Measurements from ENCODE around the gene HPCA. TPM values are rescaled to one million over a fixed set of nuclear protein-coding genes. Genes with fewer than 3 reads are reported as not detected.

Gene HPCA
- total and polyA plus RNA-seq, 2 of the 4 experiments (the other 2 are of a cell fraction), result 0.22 TPM; not detected in 1

DNA sequence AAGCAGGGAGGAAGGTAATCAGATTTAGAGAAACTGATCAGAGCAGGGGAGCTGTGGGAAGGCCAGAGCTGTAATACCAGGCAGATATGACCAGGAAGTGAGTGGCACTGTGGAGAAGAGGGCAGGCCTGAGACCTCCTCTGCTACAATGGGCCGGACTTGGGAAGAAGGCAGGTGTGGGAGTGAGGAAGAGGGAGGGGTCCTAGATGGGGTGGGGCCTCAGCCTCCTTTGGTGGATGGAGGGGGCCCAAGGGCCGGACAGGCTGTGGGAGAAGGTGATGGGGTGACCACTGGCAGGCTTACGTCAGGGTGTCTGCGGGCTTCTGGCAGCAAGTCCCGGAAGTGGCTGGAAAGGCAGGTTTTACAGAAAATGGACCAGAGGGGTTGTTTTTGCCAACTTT, 5.0 kb upstream of the HPCA start:
- intact Hi-C loops (cut with micrococcal nuclease), result no loop called here

More for the DNA sequence above, 5.0 kb upstream of the HPCA start:
- Histone ChIP-seq H2AFZ (replicated peaks; ENCODE audit: low read length, poor library complexity) (no peak overlapping the region), H4K20me1 (ENCODE audit: insufficient read depth, low read length) (no peaks in the 10 kb centered on the region; the same call in 1 of the 2 replicates), H3K4me1 (ENCODE audit: control insufficient read depth, insufficient read depth, low read length) (no peaks in the 10 kb centered on the region), H2AK9ac (replicated peaks; ENCODE audit: low read depth, low read length, poor library complexity) (no peak overlapping the region), H4K91ac (ENCODE audit: insufficient read depth, low read depth, low read length) (no peak overlapping the region), H3K27me3 (ENCODE audit: control insufficient read depth, insufficient read depth, low read length) (peaks cover 51% of the 10 kb centered on the region), H3K9me3 (ENCODE audit: control insufficient read depth, insufficient read depth, low read length) (no peaks in the 10 kb centered on the region), H3K14ac (replicated peaks; ENCODE audit: low read depth, low read length) (no peak overlapping the region), H3K4me3 (ENCODE audit: insufficient read depth, low read depth, low read length) (no peak overlapping the region), H4K5ac (ENCODE audit: low read depth, low read length) (no peak overlapping the region), H2BK120ac (ENCODE audit: low read depth, low read length) (no peak overlapping the region), H3K36me3 (ENCODE audit: control insufficient read depth, insufficient read depth, low read length) (no peaks in the 10 kb centered on the region), H3K23ac (ENCODE audit: low read depth, low read length) (no peak overlapping the region), H2BK15ac (ENCODE audit: low read depth, low read length) (no peak overlapping the region), H2AK5ac (ENCODE audit: low read depth, low read length) (no peak overlapping the region), H3K4ac (ENCODE audit: low read depth, low read length) (no peak overlapping the region), H2BK20ac (ENCODE audit: low read depth, low read length) (no peak overlapping the region), H3K18ac (ENCODE audit: low read depth, low read length) (no peak overlapping the region), H3K4me2 (ENCODE audit: low read depth, low read length) (no peak overlapping the region), H3K27ac (ENCODE audit: insufficient read depth, low read length) (no peak overlapping the region), H3K56ac (ENCODE audit: extremely low read depth, insufficient read depth, low read length) (no peak overlapping the region), H3K79me1 (ENCODE audit: low read depth in 1 of 2, low read length in 2 of 2) (no peaks in the 10 kb centered on the region), H3K9me1 (ENCODE audit: insufficient read depth, low read length) (0 out of 2 replicates have a peak, but pooled peaks cover 3% of the 10 kb centered on the region), H4K8ac (ENCODE audit: low read depth in 2 of 2, low read length in 2 of 2) (no peak overlapping the region), H3K9ac (ENCODE audit: low read depth, low read length) (no peak overlapping the region), H2BK5ac (ENCODE audit: low read depth, low read length, poor library complexity, severe bottlenecking) (no peak overlapping the region)
- ChIA-PET POLR2A (ENCODE audit: unreplicated experiment) (no interaction called here), CTCF (no interaction called here)
- 81% methylated on average over 3 of the region's 5 CpGs; no CpG with 5 or more reads in 1 of the 2 experiments for WGBS, 2 experiments (ENCODE audit: extremely low coverage in 2 of 2, insufficient read length in 1 of 2)
- in situ Hi-C loops (cut with MboI; ENCODE audit: low sequenced_read_pairs), result no loop called here
- no peak for TF ChIP-seq CEBPB (IDR thresholded peaks at IDR 0.05; ENCODE audit: low read depth, low read length)
- no peak for TF ChIP-seq MAZ (IDR thresholded peaks at IDR 0.05; ENCODE audit: borderline replicate concordance, low read depth, low read length)
- dilution Hi-C loops (cut with HindIII; ENCODE audit: low sequenced_read_pairs, unreplicated experiment), result no loop called here
- DNase-seq (no peak), ATAC-seq (ENCODE audit: low read depth) (no peak)
- BruUV-seq (replicated peaks), result no TSS peak

Data from IMR-90 (cell line).